IPS-11a (cell line): ENCODE data around the gene HMG20B.
"Not testable (repeated sequence)": the region's sequence is repeated elsewhere in the genome, so short reads cannot be mapped to it uniquely, and the experiment has no call there.

Experiments used
- H3K4me3 ChIP-seq: one replicate; pipeline ENCODE4 v1.5.1; 2013; ENCODE audit warnings: low read depth, low read length, control low read depth

Gene HMG20B

GRCh38 chr19:3580156-3580934 lies 7.6 kb downstream of the HMG20B start:
- H3K4me3 ChIP-seq: no peak overlapping the region

GRCh38 chr19:3581792-3582191 lies 9.0 kb downstream of the HMG20B start:
- not testable (repeated sequence) for H3K4me3 ChIP-seq

GRCh38 chr19:3584036-3584802 lies 11.5 kb downstream of the HMG20B start:
- not testable (repeated sequence) for H3K4me3 ChIP-seq

- H3K4me3 ChIP-seq: peak within 1 kb of the TSS; percentile 20
These were observed 12.8 kb downstream of the HMG20B start, which contains the start of gene GIPC3 for GRCh38 chr19:3585301-3586126. Gene GIPC3 (plus strand): TSS chr19:3585478. CDS start chr19:3585598, 120 bp downstream.

GRCh38 chr19:3586127-3586626 lies 13.4 kb downstream of the HMG20B start:
- H3K4me3 ChIP-seq: no peak overlapping the region

- no peak overlapping the region for H3K4me3 ChIP-seq
These were observed 14.1 kb downstream of the HMG20B start for GRCh38 chr19:3586707-3587346.

- no peak overlapping the region for H3K4me3 ChIP-seq
These were observed 16.7 kb downstream of the HMG20B start for GRCh38 chr19:3589439-3589838.

GRCh38 chr19:3589949-3590348 lies 17.2 kb downstream of the HMG20B start:
- H3K4me3 ChIP-seq: no peak overlapping the region

GRCh38 chr19:3590991-3591659 lies 18.4 kb downstream of the HMG20B start:
- no peak overlapping the region for H3K4me3 ChIP-seq

GRCh38 chr19:3591876-3592613 lies 19.3 kb downstream of the HMG20B start:
- H3K4me3 ChIP-seq: no peak overlapping the region

- no peak overlapping the region for H3K4me3 ChIP-seq
These were observed 20.4 kb downstream of the HMG20B start for GRCh38 chr19:3593156-3593555.

- no peak overlapping the region for H3K4me3 ChIP-seq
These were observed 22.8 kb downstream of the HMG20B start for GRCh38 chr19:3595521-3596061.

GRCh38 chr19:3599776-3600187 lies 27.0 kb downstream of the HMG20B start:
- H3K4me3 ChIP-seq: no peak overlapping the region

GRCh38 chr19:3601021-3601420 lies 28.3 kb downstream of the HMG20B start:
- H3K4me3 ChIP-seq: no peak overlapping the region

GRCh38 chr19:3603121-3603811 lies 30.5 kb downstream of the HMG20B start:
- no peak overlapping the region for H3K4me3 ChIP-seq

GRCh38 chr19:3604227-3604986 lies 31.7 kb downstream of the HMG20B start:
- H3K4me3 ChIP-seq: no peak overlapping the region

GRCh38 chr19:3604987-3605343 lies 32.2 kb downstream of the HMG20B start:
- no peak overlapping the region for H3K4me3 ChIP-seq

- no peak overlapping the region for H3K4me3 ChIP-seq
These were observed 32.6 kb downstream of the HMG20B start for GRCh38 chr19:3605361-3605760.
